CD14-positive monocyte (primary cell): ENCODE data around the gene C1orf216. TPM values are rescaled to one million over a fixed set of nuclear protein-coding genes. Genes with fewer than 3 reads are reported as not detected.

ENCODE experiments used
- DNase-seq, 3 donors: peaks; one replicate each; pipeline ENCODE4 v3.0.0-alpha.2; 2011 to 2022
- H2AFZ ChIP-seq: 2 replicates; pipeline ENCODE4 v1.6.0; 2012; ENCODE audit warnings: mild to moderate bottlenecking, low read depth, low read length, inconsistent platforms; ENCODE audit not compliant: insufficient read depth, poor library complexity, severe bottlenecking
- H3K27ac ChIP-seq, 2 donors: 1 replicate in 1 of 2; 2 replicates in 1 of 2; pipeline ENCODE4 v1.5.1; 2012 to 2013; ENCODE audit warnings: low read length in 2 of 2, control low read depth in 1 of 2, inconsistent platforms in 1 of 2, low read depth in 1 of 2, mild to moderate bottlenecking in 1 of 2
- H3K27me3 ChIP-seq, 2 donors: one replicate each; pipeline versions ENCODE4 v1.6.0 to v1.6.1; 2011 to 2013; ENCODE audit warnings: low read length in 2 of 2; ENCODE audit not compliant: control insufficient read depth in 2 of 2, insufficient read depth in 2 of 2
- H3K36me3 ChIP-seq, 2 donors: replicated peaks in 1 of 2; 1 replicate in 1 of 2; 2 replicates in 1 of 2; pipeline versions ENCODE4 v1.5.1 to v1.6.1; 2012 to 2013; ENCODE audit warnings: low read length in 2 of 2, control low read depth in 1 of 2, inconsistent platforms in 1 of 2, mild to moderate bottlenecking in 1 of 2; ENCODE audit not compliant: insufficient read depth in 2 of 2, control insufficient read depth in 1 of 2
- H3K4me1 ChIP-seq, 2 donors: 1 replicate in 1 of 2; 2 replicates in 1 of 2; pipeline versions ENCODE4 v1.5.1 to v1.6.1; 2012 to 2013; ENCODE audit warnings: low read length in 2 of 2, control low read depth in 1 of 2, inconsistent platforms in 1 of 2, mild to moderate bottlenecking in 1 of 2, moderate library complexity in 1 of 2; ENCODE audit not compliant: insufficient read depth in 2 of 2, control insufficient read depth in 1 of 2
- H3K4me2 ChIP-seq: replicated peaks from 2 replicates; pipeline ENCODE3; 2012; ENCODE audit warnings: low read length, moderate library complexity, mild to moderate bottlenecking; ENCODE audit not compliant: poor library complexity, severe bottlenecking; ENCODE audit errors: extremely low read depth
- H3K4me3 ChIP-seq, 3 experiments: fragments of 200-600 bp in 1 of 3; sonication (generic) in 1 of 3; replicated peaks in 1 of 3; 1 replicate in 2 of 3; 2 replicates in 1 of 3; pipeline ENCODE4 v1.5.1; 2011 to 2013; ENCODE audit warnings: low read length in 3 of 3, mild to moderate bottlenecking in 3 of 3, control low read depth in 2 of 3, low read depth in 2 of 3, inconsistent platforms in 1 of 3, moderate library complexity in 1 of 3
- H3K79me2 ChIP-seq: 2 replicates; pipeline ENCODE4 v1.6.0; 2012; ENCODE audit warnings: mild to moderate bottlenecking, control low read depth, inconsistent platforms, low read length, moderate library complexity; ENCODE audit not compliant: insufficient read depth
- H3K9ac ChIP-seq: 2 replicates; pipeline ENCODE4 v1.6.0; 2017; ENCODE audit warnings: low read length, mild to moderate bottlenecking; ENCODE audit not compliant: insufficient read depth, poor library complexity, severe bottlenecking
- H3K9me3 ChIP-seq, 2 donors: replicated peaks in 1 of 2; 1 replicate in 1 of 2; 2 replicates in 1 of 2; pipeline versions ENCODE4 v1.5.1 to v1.6.1; 2012 to 2013; ENCODE audit warnings: low read length in 2 of 2, control low read depth in 1 of 2; ENCODE audit not compliant: control insufficient read depth in 1 of 2, insufficient read depth in 1 of 2
- H4K20me1 ChIP-seq: 2 replicates; pipeline ENCODE4 v1.6.0; 2012; ENCODE audit warnings: mild to moderate bottlenecking, low read length, control low read depth, moderate library complexity; ENCODE audit not compliant: insufficient read depth
- H3K27ac Mint-ChIP-seq, 7 donors: one replicate each; pipeline ENCODE4 v1.8.0; 2020; ENCODE audit warnings: mild to moderate bottlenecking in 7 of 7, mixed read lengths in 7 of 7, moderate library complexity in 6 of 7, inconsistent platforms in 2 of 7
- H3K27me3 Mint-ChIP-seq, 3 donors: one replicate each; pipeline ENCODE4 v1.8.0; 2021 to 2022; ENCODE audit warnings: low read depth in 3 of 3, mild to moderate bottlenecking in 3 of 3, mixed read lengths in 3 of 3, moderate library complexity in 3 of 3, inconsistent platforms in 1 of 3
- H3K36me3 Mint-ChIP-seq, 2 donors: one replicate each; pipeline ENCODE4 v1.8.0; 2020; ENCODE audit warnings: mixed read lengths in 2 of 2, inconsistent platforms in 1 of 2, mild to moderate bottlenecking in 1 of 2
- H3K4me1 Mint-ChIP-seq: one replicate; pipeline ENCODE4 v1.8.0; 2020; ENCODE audit warnings: mild to moderate bottlenecking, mixed read lengths
- H3K4me3 Mint-ChIP-seq, 2 donors: one replicate each; pipeline ENCODE4 v1.8.0; 2020; ENCODE audit warnings: mild to moderate bottlenecking in 2 of 2, mixed read lengths in 2 of 2, moderate library complexity in 1 of 2
- H3K9me3 Mint-ChIP-seq, 7 donors: one replicate each; pipeline ENCODE4 v1.8.0; 2020 to 2022; ENCODE audit warnings: mixed read lengths in 7 of 7, mild to moderate bottlenecking in 6 of 7, moderate library complexity in 6 of 7, inconsistent platforms in 2 of 7
- CTCF ChIP-seq: fragments of 200-600 bp; IDR thresholded peaks from one replicate; pipeline ENCODE4 v1.8.0; 2022; ENCODE audit warnings: antibody characterized with exemption, mild to moderate bottlenecking
- WGBS: methylation state at CpG from one replicate; pipeline ENCODE4 v1.1.5; 2013; ENCODE audit warnings: missing lambda C conversion rate; ENCODE audit not compliant: insufficient coverage; 5-methylcytosine and 5-hydroxymethylcytosine counted together
- intact Hi-C, 2 donors: fragments of 100-400 bp; cut with micrococcal nuclease; formaldehyde crosslinking; loops; one replicate each; pipeline versions ENCODE4 v1.15.0 to v1.15.1; 2023
- polyA plus RNA-seq, 3 donors: library from polyadenylated mRNA; depleted of rRNA in 1 of 3; unstranded in 2 of 3; stranded (reverse) in 1 of 3; fragments of 300-500 nt in 2 of 3; fragments of >200 nt in 1 of 3; fragmentation: Illumina TruSeq in 2 of 3; gene quantifications; 1 replicate in 2 of 3; 2 replicates in 1 of 3; pipeline ENCODE4 v1.2.3, GENCODE V29; 2012 to 2021

The C1orf216 gene
- polyA plus RNA-seq, 3 donors, result 7.7 to 12.3 (median 8.9) TPM

GRCh38 chr1:35666216-35666615 is 52.5 kb downstream of the C1orf216 start:
- H3K4me1 ChIP-seq, result no peaks in the 10 kb centered on the region
- Mint-ChIP-seq H3K4me3 (no peak overlapping the region), H3K27ac (no peak overlapping the region), H3K4me1 (no peaks in the 10 kb centered on the region), H3K9me3 (peaks cover 0 to 3% (median 0%) of the 10 kb centered on the region in 7 donors), H3K36me3 (no peaks in the 10 kb centered on the region), H3K27me3 (peaks cover 3 to 23% (median 9%) of the 10 kb centered on the region in 3 donors)
- TF ChIP-seq CTCF, result no peak
- no peaks in the 10 kb centered on the region for H3K79me2 ChIP-seq
- no CpG with 5 or more reads among the region's 2 CpGs for WGBS
- no peak for DNase-seq
- H3K4me3 ChIP-seq, result no peak overlapping the region
- intact Hi-C loops, result no loop called here
- no peak overlapping the region for H3K27ac ChIP-seq
- H2AFZ ChIP-seq, result no peak overlapping the region
- H3K4me2 ChIP-seq, result no peak overlapping the region
- H4K20me1 ChIP-seq, result no peaks in the 10 kb centered on the region
- no peaks in the 10 kb centered on the region for H3K9me3 ChIP-seq
- H3K27me3 ChIP-seq, result no peaks in the 10 kb centered on the region
- no peak overlapping the region for H3K9ac ChIP-seq
- H3K36me3 ChIP-seq, result no peaks in the 10 kb centered on the region

Other genes starting within 250 kb of the C1orf216 start
- gene KIAA0319L, start 161.5 kb downstream of the C1orf216 start, polyA plus RNA-seq, result 10 to 100 TPM; 20.6 to 75.3 (median 28.6) TPM
- gene NCDN, start 161.1 kb downstream of the C1orf216 start, polyA plus RNA-seq, result 1 to 10 TPM; 5.0 to 7.9 (median 7.0) TPM
- gene TFAP2E, start 145.6 kb downstream of the C1orf216 start, polyA plus RNA-seq, result 1 to 10 TPM in 2 of 3 donors, under 1 TPM in 1; 0.77 to 4.5 (median 1.5) TPM
- 10 to 100 TPM; 27.9 to 84.1 (median 78.6) TPM for gene PSMB2, start 77.4 kb downstream of the C1orf216 start, polyA plus RNA-seq
- gene CLSPN, start 51.1 kb upstream of the C1orf216 start, polyA plus RNA-seq, result under 1 TPM in 2 of 3 donors, not detected in 1; 0.13 to 0.24 TPM
- 10 to 100 TPM; 20.0 to 46.9 (median 24.0) TPM for gene AGO4, start 89.1 kb upstream of the C1orf216 start, polyA plus RNA-seq
- gene AGO1, start 164.3 kb upstream of the C1orf216 start, polyA plus RNA-seq, result 10 to 100 TPM; 10.9 to 19.4 (median 13.9) TPM
- 1 to 10 TPM; 6.3 to 9.0 (median 8.3) TPM for gene AGO3, start 212.2 kb upstream of the C1orf216 start, polyA plus RNA-seq